22Rv1 (cell line): Measurements from ENCODE around the gene ZNF219.

Experiments
- ZFX ChIP-seq: fragments of 450-650 bp; IDR thresholded peaks from 2 replicates; pipeline ENCODE4 v1.6.1; 2017; ENCODE audit warnings: antibody characterized with exemption, borderline replicate concordance
- TF ChIP-seq, protein P1 (sequence below): fragments of 450-650 bp; IDR thresholded peaks from 2 replicates; pipeline ENCODE4 v1.5.1; 2017; ENCODE audit warnings: mild to moderate bottlenecking

DNA sequence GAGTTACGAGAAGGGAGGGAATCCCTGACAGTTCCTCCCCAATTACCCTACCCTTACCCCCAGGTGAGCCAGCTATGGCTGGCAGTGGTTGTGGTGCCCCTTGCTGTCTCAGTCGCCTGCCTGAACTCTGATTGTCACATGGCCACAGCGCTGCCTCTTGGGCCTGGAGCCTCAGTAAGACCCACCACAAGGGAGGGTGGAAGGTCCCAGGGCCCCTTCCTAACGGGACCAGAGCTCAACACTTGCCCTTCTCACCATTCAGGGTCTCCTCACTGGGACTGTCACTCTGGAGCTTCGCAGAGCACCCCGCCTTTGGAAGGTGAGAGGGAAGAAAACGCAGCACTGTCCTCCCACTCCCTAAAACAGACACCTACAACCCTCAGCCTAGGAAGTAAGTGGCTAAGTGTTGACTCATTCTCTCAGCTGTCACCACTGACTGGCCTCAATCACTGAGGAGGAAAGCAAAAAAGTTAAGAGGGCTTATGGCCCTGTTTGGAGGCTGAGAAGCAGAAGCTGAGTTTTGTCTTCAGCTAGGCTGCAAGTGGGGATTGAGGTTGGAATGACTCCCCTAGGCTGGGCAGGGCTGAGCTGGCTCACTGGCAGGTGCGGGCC, 3.5 kb upstream of the ZNF219 start:
- TF ChIP-seq, protein P1, sequence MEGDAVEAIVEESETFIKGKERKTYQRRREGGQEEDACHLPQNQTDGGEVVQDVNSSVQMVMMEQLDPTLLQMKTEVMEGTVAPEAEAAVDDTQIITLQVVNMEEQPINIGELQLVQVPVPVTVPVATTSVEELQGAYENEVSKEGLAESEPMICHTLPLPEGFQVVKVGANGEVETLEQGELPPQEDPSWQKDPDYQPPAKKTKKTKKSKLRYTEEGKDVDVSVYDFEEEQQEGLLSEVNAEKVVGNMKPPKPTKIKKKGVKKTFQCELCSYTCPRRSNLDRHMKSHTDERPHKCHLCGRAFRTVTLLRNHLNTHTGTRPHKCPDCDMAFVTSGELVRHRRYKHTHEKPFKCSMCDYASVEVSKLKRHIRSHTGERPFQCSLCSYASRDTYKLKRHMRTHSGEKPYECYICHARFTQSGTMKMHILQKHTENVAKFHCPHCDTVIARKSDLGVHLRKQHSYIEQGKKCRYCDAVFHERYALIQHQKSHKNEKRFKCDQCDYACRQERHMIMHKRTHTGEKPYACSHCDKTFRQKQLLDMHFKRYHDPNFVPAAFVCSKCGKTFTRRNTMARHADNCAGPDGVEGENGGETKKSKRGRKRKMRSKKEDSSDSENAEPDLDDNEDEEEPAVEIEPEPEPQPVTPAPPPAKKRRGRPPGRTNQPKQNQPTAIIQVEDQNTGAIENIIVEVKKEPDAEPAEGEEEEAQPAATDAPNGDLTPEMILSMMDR = no peak
- no peak for TF ChIP-seq ZFX
